Measurements from ENCODE around the gene TMEM185B. TPM values are rescaled to one million over a fixed set of nuclear protein-coding genes. Genes with fewer than 3 reads are reported as not detected.
A peak's percentile ranks its signal among the peaks of the same experiment; 100 is the strongest.

The TMEM185B gene
- total RNA-seq, 6 donors from 2014 or later: 15.3 to 29.3 (median 25.5) TPM

GRCh38 chr2:120179396-120179795 lies 43.8 kb downstream of the TMEM185B start:
- DNase-seq (no peak), ATAC-seq (ENCODE audit: low FRiP score in 2 of 2) (no peak)
- TF ChIP-seq POLR2AphosphoS5 (IDR thresholded peaks at IDR 0.05) (no peak), CTCF (IDR thresholded peaks at IDR 0.05) (no peak)
- H3K27me3 ChIP-seq: no peaks in the 10 kb centered on the region
- peaks cover 5 to 14% (median 7%) of the 10 kb centered on the region in 4 donors for H3K4me1 ChIP-seq
- H3K9me3 ChIP-seq: no peaks in the 10 kb centered on the region
- no peak overlapping the region for H3K27ac ChIP-seq
- no peak overlapping the region for H3K4me3 ChIP-seq
- peaks cover 0 to 15% (median 0%) of the 10 kb centered on the region in 4 donors for H3K36me3 ChIP-seq
- WGBS, 2 donors: 88 to 100% methylated on average over 3 of the region's 3 CpGs

DNA sequence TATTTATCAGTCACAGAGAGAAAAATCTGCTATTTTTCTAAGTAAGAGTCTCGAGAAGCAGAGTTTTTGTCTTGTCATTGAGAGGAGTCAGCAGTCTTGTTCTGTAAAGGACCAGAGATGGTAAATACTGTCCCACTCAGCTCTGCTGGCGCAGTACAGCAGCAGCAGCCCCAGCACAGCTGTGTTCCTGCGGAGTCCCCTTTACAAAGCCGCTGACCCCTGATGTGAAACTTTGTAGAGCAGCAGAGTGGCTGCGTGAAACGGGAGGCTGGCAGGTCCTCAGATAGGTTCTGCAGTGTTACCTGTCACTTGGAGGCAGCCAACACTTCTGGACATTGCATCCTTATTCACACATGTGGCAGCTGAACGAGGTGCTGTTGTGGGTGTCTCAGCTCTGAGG lies 45.2 kb downstream of the TMEM185B start:
- H3K4me1 ChIP-seq: peaks cover 5 to 15% (median 7%) of the 10 kb centered on the region in 4 donors
- ATAC-seq (ENCODE audit: low FRiP score in 2 of 2) (no peak), DNase-seq (no peak)
- peak overlapping the region in 1 of 4 donors; percentile 64 for H3K27ac ChIP-seq
- H3K9me3 ChIP-seq: no peaks in the 10 kb centered on the region
- TF ChIP-seq POLR2A (IDR thresholded peaks at IDR 0.05): no peak
- no peak for TF ChIP-seq CTCF (IDR thresholded peaks at IDR 0.05)
- no peak for TF ChIP-seq POLR2AphosphoS5 (IDR thresholded peaks at IDR 0.05)
- no peak for TF ChIP-seq EP300 (IDR thresholded peaks at IDR 0.05)
- WGBS, 2 donors: 93 to 97% methylated on average over 6 to 7 of the region's 7 CpGs
- H3K27me3 ChIP-seq: no peaks in the 10 kb centered on the region
- peaks cover 0 to 15% (median 0%) of the 10 kb centered on the region in 4 donors for H3K36me3 ChIP-seq
- no peak overlapping the region for H3K4me3 ChIP-seq

DNA sequence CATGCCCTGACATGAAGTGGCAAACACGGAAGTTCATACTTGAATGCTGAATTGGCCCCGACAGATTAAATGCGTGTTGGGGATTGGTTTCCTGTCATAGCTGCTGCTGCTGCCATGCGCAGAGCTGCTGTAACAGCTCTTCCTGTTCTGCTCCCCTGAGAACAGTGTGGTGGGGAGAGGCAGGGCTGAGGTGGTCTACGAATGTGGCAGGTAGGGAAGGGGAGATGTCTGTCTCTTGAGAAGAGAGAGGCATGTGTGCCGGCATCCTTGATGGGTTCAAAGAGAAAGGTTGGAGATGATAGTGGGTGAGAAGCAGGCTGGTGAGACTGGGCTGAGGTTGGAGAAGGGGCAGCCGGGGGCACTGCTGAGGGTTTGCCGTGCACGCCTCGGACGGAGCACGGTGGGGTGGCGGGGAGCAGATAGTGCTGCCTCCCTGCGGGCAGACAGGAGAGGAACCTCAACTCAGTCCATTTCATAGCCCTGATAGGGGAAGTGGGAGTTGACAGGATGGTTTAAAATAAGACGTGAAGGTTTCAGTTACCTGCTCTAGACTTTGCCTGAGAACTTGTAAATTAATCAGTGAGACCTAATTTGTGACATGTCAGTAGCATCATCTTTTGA lies 46.1 kb downstream of the TMEM185B start:
- 39 to 46% methylated on average over 15 of the region's 15 CpGs for WGBS, 2 donors

GRCh38 chr2:120176526-120176925 lies 46.7 kb downstream of the TMEM185B start:
- 73% methylated on average over 3 of the region's 3 CpGs for WGBS, 2 donors
- ATAC-seq (ENCODE audit: low FRiP score in 2 of 2): no peak
- peak overlapping the region; percentile 2 to 81 (median 66) for H3K27ac ChIP-seq
- no peaks in the 10 kb centered on the region for H3K27me3 ChIP-seq
- H3K9me3 ChIP-seq: no peaks in the 10 kb centered on the region
- peaks cover 0 to 15% (median 0%) of the 10 kb centered on the region in 4 donors for H3K36me3 ChIP-seq
- TF ChIP-seq POLR2AphosphoS5 (IDR thresholded peaks at IDR 0.05) (no peak), CTCF (IDR thresholded peaks at IDR 0.05) (no peak), EP300 (IDR thresholded peaks at IDR 0.05) (no peak), POLR2A (IDR thresholded peaks at IDR 0.05) (no peak)
- DNase-seq: no peak
- H3K4me1 ChIP-seq: peaks cover 5 to 15% (median 7%) of the 10 kb centered on the region in 4 donors
- peak overlapping the region in 2 of 4 donors; percentile 42 to 44 for H3K4me3 ChIP-seq

More for the DNA sequence above, 46.1 kb downstream of the TMEM185B start:
- H3K4me1 ChIP-seq: peaks cover 5 to 15% (median 7%) of the 10 kb centered on the region in 4 donors
- peak overlapping the region; percentile 64 to 81 (median 74) for H3K27ac ChIP-seq
- no peaks in the 10 kb centered on the region for H3K27me3 ChIP-seq
- TF ChIP-seq CTCF (IDR thresholded peaks at IDR 0.05) (peak in 3 of 6 experiments; percentile 24 to 42 (median 42)), EP300 (IDR thresholded peaks at IDR 0.05) (no peak), POLR2A (IDR thresholded peaks at IDR 0.05) (peak in 2 of 4 donors; percentile 41 to 45), POLR2AphosphoS5 (IDR thresholded peaks at IDR 0.05) (peak in 1 of 2 donors; percentile 41)
- H3K36me3 ChIP-seq: peaks cover 0 to 15% (median 0%) of the 10 kb centered on the region in 4 donors
- no peaks in the 10 kb centered on the region for H3K9me3 ChIP-seq
- DNase-seq (peak; percentile 65 to 86), ATAC-seq (ENCODE audit: low FRiP score in 2 of 2) (peak; percentile 79 to 82)
- H3K4me3 ChIP-seq: peak overlapping the region in 3 of 4 donors; percentile 19 to 44 (median 42)

Measured in upper lobe of left lung (tissue), 6 donors.